MCF 10A (cell line): Measurements from ENCODE around the gene PPP3CA. TPM values are rescaled to one million over a fixed set of nuclear protein-coding genes. Genes with fewer than 3 reads are reported as not detected.
"Not testable (repeated sequence)": the region's sequence is repeated elsewhere in the genome, so short reads cannot be mapped to it uniquely, and the experiment has no call there.

Experiments used
- BruUV-seq: library from RNA; stranded (reverse); fragments of 400-500 nt; replicated peaks from 2 replicates; lab custom pipeline; 2021; lab: Mats Ljungman, UMichigan
- CTCF ChIA-PET: fragments of 300-600 bp; sonication (Branson Sonifier 250); formaldehyde crosslinking; extraction: SDS; loops from one replicate; lab custom pipeline; 2021; ENCODE audit warnings: antibody characterized with exemption, inconsistent platforms; lab: Yijun Ruan, JAX
- POLR2A ChIA-PET: fragments of 300-600, 350-650 bp; sonication (Branson Sonifier 250); formaldehyde crosslinking; extraction: SDS; loops from one replicate; lab custom pipeline; 2020; ENCODE audit warnings: antibody characterized with exemption, inconsistent platforms; lab: Yijun Ruan, JAX
- DNase-seq: peaks from one replicate; pipeline ENCODE4 v3.0.0-alpha.2; 2018; ENCODE audit not compliant: unreplicated experiment
- H3K27ac Mint-ChIP-seq: one replicate; pipeline ENCODE4 v1.8.0; 2022; ENCODE audit warnings: mild to moderate bottlenecking, low read depth, mixed read lengths; ENCODE audit not compliant: unreplicated experiment
- H3K27me3 Mint-ChIP-seq: one replicate; pipeline ENCODE4 v1.8.0; 2022; ENCODE audit warnings: mixed read lengths; ENCODE audit not compliant: insufficient read depth, unreplicated experiment
- H3K36me3 Mint-ChIP-seq: one replicate; pipeline ENCODE4 v1.8.0; 2022; ENCODE audit warnings: mild to moderate bottlenecking, moderate library complexity, mixed read lengths; ENCODE audit not compliant: insufficient read depth, unreplicated experiment
- H3K4me1 Mint-ChIP-seq: one replicate; pipeline ENCODE4 v1.8.0; 2022; ENCODE audit warnings: mixed read lengths; ENCODE audit not compliant: insufficient read depth, unreplicated experiment
- H3K4me3 Mint-ChIP-seq: one replicate; pipeline ENCODE4 v1.8.0; 2022; ENCODE audit warnings: mild to moderate bottlenecking, moderate library complexity, mixed read lengths; ENCODE audit not compliant: unreplicated experiment
- H3K9me3 Mint-ChIP-seq: one replicate; pipeline ENCODE4 v1.8.0; 2022; ENCODE audit warnings: mixed read lengths; ENCODE audit not compliant: unreplicated experiment
- intact Hi-C: fragments of 100-400 bp; cut with micrococcal nuclease; formaldehyde crosslinking; loops from 2 replicates; pipeline ENCODE4 v1.14.1; 2022
- total RNA-seq: library from RNA; stranded (reverse); gene quantifications from 2 replicates; pipeline ENCODE4 v1.2.3, GENCODE V29; 2022
- TF ChIP-seq, protein P1 (sequence below): fragments of 200-600 bp; IDR thresholded peaks from one replicate; pipeline ENCODE4 v1.8.0; 2022; ENCODE audit warnings: antibody characterized with exemption, mild to moderate bottlenecking; ENCODE audit not compliant: unreplicated experiment

Gene PPP3CA
- total RNA-seq, 1 experiment from 2014 or later: 73.0 TPM

DNA sequence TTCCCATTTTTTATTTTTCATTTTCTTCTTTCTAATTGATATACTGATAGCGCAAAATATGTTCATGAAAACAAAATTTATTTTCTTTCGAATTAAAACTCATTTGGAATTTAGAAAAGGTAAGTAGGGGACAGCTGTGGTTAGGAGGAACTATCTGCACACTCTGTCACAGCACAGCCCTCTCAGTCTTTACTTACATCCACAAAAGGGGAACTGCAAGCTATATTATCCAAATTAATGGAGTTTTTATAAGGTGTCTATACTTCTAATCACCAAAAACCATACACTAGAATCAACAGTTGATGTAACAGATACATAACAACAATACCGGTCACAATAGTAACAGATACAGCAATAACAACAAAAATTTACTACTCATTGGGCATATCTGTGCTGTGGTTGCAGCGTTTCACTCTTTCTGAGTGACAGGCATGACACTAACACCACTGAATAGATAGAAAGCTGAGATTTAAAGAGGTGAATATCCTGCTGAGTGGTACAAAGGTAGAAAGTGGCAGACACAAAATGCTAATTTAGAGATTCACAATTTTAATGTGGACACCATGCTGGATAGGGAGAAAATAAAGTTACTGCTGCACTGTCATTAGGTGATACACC lies 160.7 kb downstream of the PPP3CA start:
- POLR2A ChIA-PET: interaction anchor here (0.7 to 2.0 kb wide), 2 partner anchors 10 to 161 kb away, joined by 3 to 8 read pairs; partner anchors contain the start of gene PPP3CA
- peaks cover 5% of the 10 kb centered on the region for H3K36me3 Mint-ChIP-seq
- TF ChIP-seq, protein P1, sequence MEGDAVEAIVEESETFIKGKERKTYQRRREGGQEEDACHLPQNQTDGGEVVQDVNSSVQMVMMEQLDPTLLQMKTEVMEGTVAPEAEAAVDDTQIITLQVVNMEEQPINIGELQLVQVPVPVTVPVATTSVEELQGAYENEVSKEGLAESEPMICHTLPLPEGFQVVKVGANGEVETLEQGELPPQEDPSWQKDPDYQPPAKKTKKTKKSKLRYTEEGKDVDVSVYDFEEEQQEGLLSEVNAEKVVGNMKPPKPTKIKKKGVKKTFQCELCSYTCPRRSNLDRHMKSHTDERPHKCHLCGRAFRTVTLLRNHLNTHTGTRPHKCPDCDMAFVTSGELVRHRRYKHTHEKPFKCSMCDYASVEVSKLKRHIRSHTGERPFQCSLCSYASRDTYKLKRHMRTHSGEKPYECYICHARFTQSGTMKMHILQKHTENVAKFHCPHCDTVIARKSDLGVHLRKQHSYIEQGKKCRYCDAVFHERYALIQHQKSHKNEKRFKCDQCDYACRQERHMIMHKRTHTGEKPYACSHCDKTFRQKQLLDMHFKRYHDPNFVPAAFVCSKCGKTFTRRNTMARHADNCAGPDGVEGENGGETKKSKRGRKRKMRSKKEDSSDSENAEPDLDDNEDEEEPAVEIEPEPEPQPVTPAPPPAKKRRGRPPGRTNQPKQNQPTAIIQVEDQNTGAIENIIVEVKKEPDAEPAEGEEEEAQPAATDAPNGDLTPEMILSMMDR: no peak
- DNase-seq: no peak
- no peaks in the 10 kb centered on the region for H3K9me3 Mint-ChIP-seq
- no peaks in the 10 kb centered on the region for H3K27me3 Mint-ChIP-seq
- no TSS peak for BruUV-seq
- intact Hi-C loops: loop anchor here (5.0 to 10.0 kb wide), 2 partner anchors 1076 to 1092 kb away; no protein-coding TSS in a partner anchor
- no peak overlapping the region for H3K27ac Mint-ChIP-seq
- CTCF ChIA-PET: interaction anchor here (0.7 to 2.3 kb wide), 11 partner anchors 16 to 1093 kb away, joined by 3 to 18 read pairs (median 3); no protein-coding TSS in a partner anchor
- H3K4me1 Mint-ChIP-seq: peaks cover 15% of the 10 kb centered on the region
- H3K4me3 Mint-ChIP-seq: no peak overlapping the region

DNA sequence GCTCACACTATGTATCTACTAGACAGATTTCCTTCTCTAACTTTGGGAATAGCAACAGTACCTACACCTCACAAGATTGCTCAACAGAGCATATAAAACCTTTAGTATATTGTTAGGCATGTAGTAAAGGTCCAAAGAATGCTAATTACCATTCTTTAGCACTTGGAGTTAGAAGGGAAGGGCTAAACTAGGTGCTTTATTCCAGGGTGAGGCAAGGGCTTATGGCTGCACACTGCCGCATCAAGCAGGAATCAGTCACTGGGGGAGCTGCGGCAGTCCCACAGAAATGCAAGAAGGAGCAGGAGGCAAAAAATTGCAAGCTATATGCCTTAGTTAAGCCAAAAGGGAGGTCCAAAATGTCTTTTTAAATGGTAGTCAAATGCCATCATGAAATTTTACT lies 162.7 kb downstream of the PPP3CA start:
- Mint-ChIP-seq H3K27ac (no peak overlapping the region), H3K36me3 (peaks cover 11% of the 10 kb centered on the region)
- TF ChIP-seq, protein P1: no peak

DNA sequence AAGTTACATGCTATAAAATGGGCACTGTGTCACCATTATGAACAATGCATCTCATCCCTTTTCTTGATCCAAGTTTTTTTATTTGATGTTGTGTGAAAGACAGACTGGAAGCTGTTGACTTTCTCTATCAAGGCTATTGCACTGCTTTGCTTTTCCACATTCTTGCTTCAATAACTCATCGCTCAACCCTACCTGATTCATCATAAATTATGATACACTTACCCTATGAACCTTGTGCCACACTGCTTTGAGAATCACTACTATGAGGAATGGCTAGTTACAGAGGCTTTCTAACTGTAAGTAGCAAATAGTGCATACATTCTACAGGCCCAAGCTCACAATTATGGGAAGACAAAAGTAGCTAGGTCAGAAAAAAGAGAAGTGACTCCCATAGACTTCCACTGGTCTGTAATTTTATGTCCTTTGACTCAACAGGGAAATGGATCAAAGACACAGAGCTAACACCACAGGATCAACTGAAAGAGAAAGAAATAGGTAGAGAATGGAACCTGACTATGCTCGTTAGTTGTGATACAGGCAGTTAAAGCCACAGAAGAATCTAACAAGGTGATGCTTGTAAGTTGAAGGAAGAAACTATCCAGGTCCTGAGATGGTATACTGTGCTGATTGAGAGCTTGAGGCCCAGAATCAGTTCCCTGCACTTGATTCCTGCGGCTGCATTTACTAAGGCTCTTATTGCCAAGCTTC lies 163.5 kb downstream of the PPP3CA start:
- no TSS peak for BruUV-seq
- intact Hi-C loops: loop anchor here (10.0 kb wide), 1 partner anchor 1089 kb away; no protein-coding TSS in a partner anchor
- TF ChIP-seq, protein P1: no peak
- Mint-ChIP-seq H3K4me1 (peaks cover 11% of the 10 kb centered on the region), H3K27ac (peak overlapping the region; percentile 0), H3K4me3 (no peak overlapping the region), H3K9me3 (no peaks in the 10 kb centered on the region), H3K36me3 (peaks cover 11% of the 10 kb centered on the region), H3K27me3 (no peaks in the 10 kb centered on the region)
- ChIA-PET POLR2A (interaction anchor here (0.6 to 1.5 kb wide), 5 partner anchors 10 to 164 kb away, joined by 3 to 8 read pairs (median 3); partner anchors contain the start of gene PPP3CA), CTCF (interaction anchor here (0.7 to 3.9 kb wide), 6 partner anchors 9 to 546 kb away, joined by 4 to 18 read pairs (median 7); no protein-coding TSS in a partner anchor)
- DNase-seq: no peak

More for the DNA sequence above, 162.7 kb downstream of the PPP3CA start:
- no TSS peak for BruUV-seq
- Mint-ChIP-seq H3K9me3 (no peaks in the 10 kb centered on the region), H3K4me1 (peaks cover 11% of the 10 kb centered on the region), H3K27me3 (no peaks in the 10 kb centered on the region), H3K4me3 (no peak overlapping the region)
- DNase-seq: no peak
- intact Hi-C loops: loop anchor here (5.0 to 10.0 kb wide), 2 partner anchors 1078 to 1090 kb away; no protein-coding TSS in a partner anchor
- ChIA-PET CTCF (interaction anchor here (1.1 to 3.9 kb wide), 3 partner anchors 10 to 545 kb away, joined by 6 to 18 read pairs (median 10); no protein-coding TSS in a partner anchor), POLR2A (interaction anchor here (0.6 to 1.5 kb wide), 3 partner anchors 25 to 163 kb away, joined by 3 to 8 read pairs (median 5); partner anchors contain the start of gene PPP3CA)

DNA sequence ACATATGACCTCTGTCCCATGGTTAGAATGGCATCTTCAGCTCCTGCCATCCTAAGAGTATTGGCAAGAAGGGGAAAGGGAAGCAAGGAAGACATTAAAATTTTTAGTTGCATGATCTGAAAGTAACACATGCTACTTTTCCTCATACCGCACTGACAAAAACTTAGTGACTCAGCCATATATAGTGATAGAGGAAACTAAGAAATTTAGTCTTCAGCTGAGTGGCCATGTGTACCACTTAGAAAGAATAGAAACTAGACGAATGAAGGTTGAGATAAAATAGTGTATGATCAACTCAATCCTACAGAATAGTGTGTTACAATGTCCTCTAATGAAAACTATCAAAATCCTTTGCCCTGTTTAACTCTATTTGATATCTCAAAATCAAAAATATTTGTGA lies 164.1 kb downstream of the PPP3CA start:
- intact Hi-C loops: loop anchor here (10.0 kb wide), 1 partner anchor 1088 kb away; no protein-coding TSS in a partner anchor
- ChIA-PET CTCF (interaction anchor here (0.7 to 3.9 kb wide), 6 partner anchors 9 to 547 kb away, joined by 4 to 18 read pairs (median 5); no protein-coding TSS in a partner anchor), POLR2A (interaction anchor here (0.6 to 0.7 kb wide), 2 partner anchors 19 to 351 kb away, joined by 3 read pairs; no protein-coding TSS in a partner anchor)
- H3K36me3 Mint-ChIP-seq: peaks cover 11% of the 10 kb centered on the region
- no peak overlapping the region for H3K27ac Mint-ChIP-seq
- H3K27me3 Mint-ChIP-seq: no peaks in the 10 kb centered on the region
- DNase-seq: no peak
- H3K4me1 Mint-ChIP-seq: peaks cover 11% of the 10 kb centered on the region
- no TSS peak for BruUV-seq
- TF ChIP-seq, protein P1: no peak
- H3K9me3 Mint-ChIP-seq: no peaks in the 10 kb centered on the region
- H3K4me3 Mint-ChIP-seq: no peak overlapping the region

- H3K36me3 Mint-ChIP-seq: peaks cover 11% of the 10 kb centered on the region
- not testable (repeated sequence) for H3K9me3 Mint-ChIP-seq, H3K27me3 Mint-ChIP-seq, BruUV-seq, DNase-seq, H3K27ac Mint-ChIP-seq, H3K4me1 Mint-ChIP-seq, H3K4me3 Mint-ChIP-seq
- ChIA-PET CTCF (interaction anchor here (0.8 to 3.9 kb wide), 6 partner anchors 9 to 547 kb away, joined by 3 to 18 read pairs (median 4); no protein-coding TSS in a partner anchor), POLR2A (interaction anchor here (0.6 to 0.7 kb wide), 3 partner anchors 14 to 352 kb away, joined by 3 to 4 read pairs (median 4); no protein-coding TSS in a partner anchor)
- intact Hi-C loops: loop anchor here (10.0 kb wide), 1 partner anchor 1088 kb away; no protein-coding TSS in a partner anchor
Measured at GRCh38 chr4:101182688-101183087, 164.6 kb downstream of the PPP3CA start.
